ENCODE data around the gene CD68. TPM values are rescaled to one million over a fixed set of nuclear protein-coding genes. Genes with fewer than 3 reads are reported as not detected.

Gene CD68, protein sequence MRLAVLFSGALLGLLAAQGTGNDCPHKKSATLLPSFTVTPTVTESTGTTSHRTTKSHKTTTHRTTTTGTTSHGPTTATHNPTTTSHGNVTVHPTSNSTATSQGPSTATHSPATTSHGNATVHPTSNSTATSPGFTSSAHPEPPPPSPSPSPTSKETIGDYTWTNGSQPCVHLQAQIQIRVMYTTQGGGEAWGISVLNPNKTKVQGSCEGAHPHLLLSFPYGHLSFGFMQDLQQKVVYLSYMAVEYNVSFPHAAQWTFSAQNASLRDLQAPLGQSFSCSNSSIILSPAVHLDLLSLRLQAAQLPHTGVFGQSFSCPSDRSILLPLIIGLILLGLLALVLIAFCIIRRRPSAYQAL
- 10 to 100 TPM; 33.6 to 64.0 (median 57.2) TPM for polyA plus RNA-seq (ENCODE audit: insufficient read length in 4 of 4)

DNA sequence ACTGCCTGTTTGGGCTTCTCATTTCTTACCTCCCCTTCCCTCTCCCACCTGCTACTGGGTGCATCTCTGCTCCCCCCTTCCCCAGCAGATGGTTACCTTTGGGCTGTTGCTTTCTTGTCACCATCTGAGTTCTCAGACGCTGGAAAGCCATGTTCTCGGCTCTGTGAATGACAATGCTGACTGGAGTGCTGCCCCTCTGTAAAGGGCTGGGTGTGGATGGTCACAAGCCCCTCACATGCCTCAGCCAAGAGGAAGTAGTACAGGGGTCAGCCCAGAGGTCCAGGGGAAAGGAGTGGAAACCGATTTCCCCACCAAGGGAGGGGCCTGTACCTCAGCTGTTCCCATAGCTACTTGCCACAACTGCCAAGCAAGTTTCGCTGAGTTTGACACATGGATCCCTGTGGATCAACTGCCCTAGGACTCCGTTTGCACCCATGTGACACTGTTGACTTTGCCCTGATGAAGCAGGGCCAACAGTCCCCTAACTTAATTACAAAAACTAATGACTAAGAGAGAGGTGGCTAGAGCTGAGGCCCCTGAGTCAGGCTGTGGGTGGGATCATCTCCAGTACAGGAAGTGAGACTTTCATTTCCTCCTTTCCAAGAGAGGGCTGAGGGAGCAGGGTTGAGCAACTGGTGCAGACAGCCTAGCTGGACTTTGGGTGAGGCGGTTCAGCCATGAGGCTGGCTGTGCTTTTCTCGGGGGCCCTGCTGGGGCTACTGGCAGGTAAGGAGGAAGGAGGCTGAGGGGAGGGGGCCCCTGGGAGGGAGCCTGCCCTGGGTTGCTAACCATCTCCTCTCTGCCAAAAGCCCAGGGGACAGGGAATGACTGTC is at the start of gene CD68:
Gene CD68 (plus strand): TSS at position 638 of the 833 bp plus-strand sequence. CDS start 40 bp downstream, at position 678.
- no peak for DNase-seq (ENCODE audit: low read depth in 4 of 4, low spot score in 2 of 4)

DNA sequence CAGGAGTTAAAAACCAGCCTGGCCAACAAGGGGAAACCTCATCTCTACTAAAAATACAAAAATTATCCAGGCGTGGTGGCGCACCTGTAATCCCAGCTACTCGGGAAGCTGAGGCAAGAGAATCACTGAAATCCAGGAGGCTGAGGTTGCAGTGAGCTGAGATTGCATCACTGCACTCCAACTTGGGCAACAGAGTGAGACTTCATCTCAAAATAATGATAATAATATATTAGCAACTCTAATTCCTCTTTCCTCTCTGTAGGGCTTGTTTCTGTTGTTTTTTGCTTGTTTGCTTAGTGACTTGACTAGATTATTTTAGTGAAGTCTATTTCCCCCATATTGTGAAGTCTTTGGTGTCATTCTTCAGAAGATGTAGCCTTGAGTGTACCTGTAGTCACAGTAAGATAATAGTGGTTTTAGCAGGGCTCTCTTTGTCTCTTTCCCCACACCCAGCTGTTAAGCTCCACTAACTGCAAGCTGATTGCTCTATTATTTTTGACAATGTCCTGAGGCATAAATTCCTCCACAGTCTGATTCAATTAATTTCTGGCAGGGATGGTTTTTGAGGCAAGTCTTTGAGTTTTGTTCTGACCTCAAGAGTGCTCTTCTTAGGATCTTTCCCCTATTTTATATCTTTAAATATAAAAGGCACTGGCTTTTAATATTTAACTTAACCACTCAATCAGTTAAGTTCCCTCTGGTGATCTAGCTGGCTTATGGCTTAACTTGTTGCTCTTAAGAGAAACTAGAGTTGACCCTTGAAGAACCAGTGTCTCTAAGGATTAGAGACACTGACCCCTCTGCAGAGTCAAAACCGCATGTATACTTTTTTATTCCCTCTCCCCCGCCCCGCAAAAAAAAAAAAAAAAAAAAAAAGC is 49.2 kb upstream of the CD68 start:
- no peak for DNase-seq (ENCODE audit: low read depth in 4 of 4, low spot score in 2 of 4)

DNA sequence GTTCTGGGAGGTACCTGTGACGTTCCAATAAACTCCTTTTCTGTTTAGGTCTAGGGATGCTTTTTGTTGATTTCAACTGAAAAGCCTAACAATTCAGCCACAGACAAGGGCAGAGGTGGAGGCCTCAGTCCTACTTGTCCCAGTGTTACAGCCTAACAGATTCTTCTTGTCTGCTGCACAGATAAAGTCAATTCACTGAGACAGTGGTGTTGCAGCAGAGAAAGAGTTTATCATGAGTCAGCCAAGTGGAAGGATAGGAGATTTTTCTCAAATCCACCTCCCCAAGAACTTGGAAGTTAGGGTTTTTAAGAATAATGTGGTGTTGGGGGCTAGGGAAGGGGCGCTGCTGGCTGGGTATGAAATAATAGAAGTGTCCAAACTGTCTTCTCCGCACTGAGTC is 41.4 kb upstream of the CD68 start:
- DNase-seq (ENCODE audit: low read depth in 4 of 4, low spot score in 2 of 4) = no peak

DNA sequence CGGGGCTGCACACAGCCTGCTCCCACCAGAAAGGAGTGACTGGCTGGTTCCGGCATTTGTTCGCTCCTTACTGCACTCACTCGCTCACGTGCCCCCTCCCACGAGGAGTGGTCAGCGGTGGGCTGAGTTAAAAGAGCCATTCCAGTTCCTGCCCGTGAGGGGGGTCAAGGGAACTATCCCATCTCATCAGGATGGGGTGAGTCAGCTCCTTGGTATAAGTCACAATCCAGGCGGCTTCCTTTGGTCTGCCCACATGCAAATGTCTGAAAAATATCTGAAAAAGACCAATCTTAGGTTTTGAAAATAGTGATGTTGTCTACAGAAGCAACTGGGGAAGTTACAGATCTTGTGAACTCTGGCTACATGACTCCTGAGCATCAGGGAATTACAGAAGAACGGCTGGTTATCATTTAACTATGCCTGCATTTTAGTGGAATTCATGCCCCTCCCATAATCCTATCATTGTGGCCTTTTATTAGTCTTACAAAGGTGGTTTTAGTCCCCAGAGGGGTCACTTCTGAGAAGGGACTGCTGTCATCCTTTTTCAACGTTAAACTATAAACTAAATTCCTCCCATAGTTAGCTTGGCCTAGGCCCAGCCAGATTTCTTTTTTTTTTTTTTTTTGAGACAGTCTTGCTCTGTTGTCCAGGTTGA is 40.4 kb upstream of the CD68 start:
- DNase-seq (ENCODE audit: low read depth in 4 of 4, low spot score in 2 of 4) = no peak

DNA sequence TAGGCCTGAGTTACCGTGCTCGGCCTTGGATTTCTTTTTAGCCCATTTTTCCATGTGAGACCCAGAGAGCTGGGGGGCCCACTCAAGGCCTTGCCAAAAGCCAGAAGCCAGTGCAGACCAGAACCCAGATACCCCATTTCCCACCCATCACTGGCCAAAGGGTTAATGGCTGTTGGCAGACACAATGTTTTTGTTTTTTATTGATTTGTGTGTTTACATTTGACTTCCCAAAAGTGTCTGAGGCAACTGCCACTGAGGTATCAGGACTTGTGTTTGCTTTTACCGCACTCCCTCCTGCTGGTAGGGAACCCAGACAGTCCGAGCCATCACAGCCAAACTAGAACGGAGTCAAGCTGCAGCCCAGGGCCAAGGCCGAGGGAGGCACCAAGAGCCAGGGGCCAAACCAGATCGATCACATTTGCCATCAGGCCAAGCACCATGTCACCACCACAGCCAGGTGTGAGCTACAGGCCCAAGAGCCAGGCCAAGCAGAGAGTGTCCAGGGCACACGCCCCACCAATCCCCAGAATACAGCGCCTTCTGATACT is 38.3 kb upstream of the CD68 start:
- no peak for DNase-seq (ENCODE audit: low read depth in 4 of 4, low spot score in 2 of 4)

DNA sequence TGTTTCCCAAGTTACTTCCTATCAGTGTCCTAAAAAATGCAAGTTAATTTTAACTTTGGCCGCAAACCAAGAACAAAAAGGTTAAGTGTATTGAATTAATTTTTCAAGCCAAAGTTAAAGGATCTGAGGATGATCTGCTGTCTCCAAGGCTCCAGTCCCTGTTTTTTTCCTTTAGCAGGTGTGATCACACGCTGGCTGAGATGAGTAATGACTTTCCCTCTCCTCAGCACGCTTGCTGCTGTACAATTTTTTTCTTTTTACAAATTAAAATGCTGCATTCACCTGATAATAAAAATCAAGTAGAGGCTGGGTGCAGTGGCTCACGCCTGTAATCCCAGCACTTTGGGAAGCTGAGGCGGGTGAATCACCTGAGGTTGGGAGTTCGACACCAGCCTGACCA is 34.5 kb upstream of the CD68 start:
- DNase-seq (ENCODE audit: low read depth in 4 of 4, low spot score in 2 of 4) = no peak

DNA sequence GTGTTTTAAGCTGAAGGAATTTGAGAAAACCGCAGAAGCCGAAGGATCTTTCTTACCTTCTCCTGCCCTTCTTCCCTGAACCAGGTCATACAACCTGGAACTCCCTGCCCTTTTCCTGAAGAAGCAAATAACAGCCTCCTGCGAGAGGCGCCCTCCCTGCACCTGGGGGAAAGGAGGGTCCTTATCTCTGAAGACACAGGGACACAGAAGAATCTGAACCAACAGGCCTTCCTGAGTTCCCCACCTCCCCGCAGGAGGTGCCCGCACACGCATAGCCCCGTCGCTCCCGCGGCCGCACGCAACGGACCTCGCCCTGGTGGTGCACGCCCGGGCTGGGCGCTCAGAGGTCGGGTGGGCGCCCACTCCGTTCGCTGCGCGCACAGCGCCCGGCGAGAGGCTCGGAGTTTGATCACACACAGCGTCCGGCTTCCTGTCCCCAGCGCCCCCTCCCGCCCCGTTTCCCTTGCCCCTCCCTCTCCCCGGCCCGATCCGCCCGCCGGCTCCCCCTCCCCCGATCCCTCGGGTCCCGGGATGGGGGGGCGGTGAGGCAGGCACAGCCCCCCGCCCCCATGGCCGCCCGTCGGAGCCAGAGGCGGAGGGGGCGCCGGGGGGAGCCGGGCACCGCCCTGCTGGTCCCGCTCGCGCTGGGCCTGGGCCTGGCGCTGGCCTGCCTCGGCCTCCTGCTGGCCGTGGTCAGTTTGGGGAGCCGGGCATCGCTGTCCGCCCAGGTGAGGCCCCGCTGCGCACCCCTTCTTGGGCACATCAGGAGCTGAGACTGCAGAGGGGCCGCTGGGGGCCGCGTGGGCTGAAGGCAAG is 30.6 kb upstream of the CD68 start, which contains the start of gene TNFSF12:
Gene TNFSF12 (plus strand): TSS at position 474 of the 816 bp plus-strand sequence. CDS start 96 bp downstream, at position 570.
- no peak for DNase-seq (ENCODE audit: low read depth in 4 of 4, low spot score in 2 of 4)

DNA sequence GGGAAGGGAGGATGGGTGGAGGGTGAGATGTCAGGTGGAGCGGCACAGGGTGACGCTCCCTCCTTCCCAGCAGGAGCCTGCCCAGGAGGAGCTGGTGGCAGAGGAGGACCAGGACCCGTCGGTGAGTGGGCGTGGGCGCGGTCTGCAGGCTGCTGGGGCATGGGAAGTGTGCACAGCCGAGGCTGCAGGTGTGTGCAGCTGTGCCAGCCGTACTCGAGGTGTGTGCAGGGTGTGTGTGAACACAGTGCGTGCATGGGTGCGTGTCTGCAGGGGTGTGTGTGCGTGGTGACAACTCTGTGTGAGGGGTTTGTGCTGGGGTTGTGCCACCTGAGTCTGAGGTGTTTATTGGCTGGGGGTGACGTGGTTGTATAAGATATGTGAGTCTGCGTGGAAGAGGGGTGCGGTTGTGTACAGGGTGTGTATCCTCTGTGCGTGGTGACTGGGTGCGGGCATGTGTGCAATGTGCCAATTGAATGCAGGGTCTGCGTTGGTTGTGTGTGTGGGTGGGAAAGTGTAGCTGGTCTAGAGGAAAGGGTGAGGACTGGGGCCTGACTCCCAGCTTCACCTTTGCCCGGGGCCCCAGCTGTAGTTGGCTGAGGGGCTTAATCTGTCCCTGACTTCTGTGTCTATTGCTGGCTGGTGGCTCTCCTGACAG is 29.9 kb upstream of the CD68 start:
- DNase-seq (ENCODE audit: low read depth in 4 of 4, low spot score in 2 of 4) = no peak

DNA sequence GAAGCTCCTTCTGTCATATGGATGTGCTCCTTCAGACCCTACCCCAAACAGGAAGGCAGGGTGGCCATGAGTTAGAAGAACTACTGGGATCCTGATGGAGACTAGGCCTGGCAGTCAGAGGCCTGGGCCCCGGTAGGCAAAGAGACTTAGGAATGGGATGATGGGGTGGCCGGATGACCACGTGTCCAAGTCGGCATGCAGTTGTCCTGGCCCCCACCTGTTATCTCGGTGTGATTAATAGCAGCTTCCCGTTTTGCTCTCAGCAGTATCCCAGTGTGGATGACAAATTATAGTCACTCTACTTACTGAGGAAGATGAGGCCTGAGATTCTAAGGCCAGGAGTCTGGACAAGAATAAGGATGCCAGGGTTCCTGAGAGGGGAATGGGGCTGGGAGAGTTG is 29.1 kb upstream of the CD68 start:
- no peak for DNase-seq (ENCODE audit: low read depth in 4 of 4, low spot score in 2 of 4)

DNA sequence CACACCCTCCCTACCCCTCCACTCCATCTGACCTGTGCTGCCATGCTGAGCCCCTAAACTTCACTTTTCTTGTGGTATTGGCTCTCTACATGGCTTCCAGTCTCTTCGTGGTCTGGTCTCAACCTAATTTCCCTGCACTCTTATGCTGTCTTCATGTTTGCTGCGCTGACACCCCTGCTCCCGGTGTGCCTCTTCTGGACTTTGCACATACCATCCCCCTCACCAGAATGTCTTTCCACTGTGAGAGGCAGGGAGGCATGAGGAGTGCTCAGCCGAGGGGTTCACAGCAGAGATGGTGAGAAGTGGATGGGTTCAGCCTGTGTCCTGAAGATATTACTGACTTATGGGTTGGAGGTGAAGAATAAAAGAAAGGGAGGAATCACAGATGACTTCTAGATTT is 28.0 kb upstream of the CD68 start:
- no peak for DNase-seq (ENCODE audit: low read depth in 4 of 4, low spot score in 2 of 4)

DNA sequence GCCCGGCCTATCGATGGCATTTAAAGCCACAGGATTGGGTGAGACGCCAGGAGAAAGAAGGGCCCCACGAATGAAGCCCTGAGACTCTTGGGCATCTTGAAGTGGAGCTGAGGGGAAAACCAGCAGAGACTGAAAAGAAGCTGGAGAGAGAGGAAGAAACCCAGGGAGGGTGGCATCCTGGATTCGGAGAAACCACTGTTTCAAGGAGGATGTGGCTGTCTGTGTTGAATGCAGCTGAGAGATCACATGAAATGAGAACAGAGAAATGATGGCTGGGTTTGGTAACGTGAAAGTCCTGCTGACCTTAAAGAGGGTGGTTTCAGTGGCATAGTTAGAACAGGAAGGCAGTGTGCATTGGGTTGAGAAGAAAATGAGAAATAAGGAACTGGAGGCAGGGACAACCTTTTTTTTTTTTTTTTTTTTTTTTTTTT is 26.8 kb upstream of the CD68 start:
- DNase-seq (ENCODE audit: low read depth in 4 of 4, low spot score in 2 of 4) = no peak

DNA sequence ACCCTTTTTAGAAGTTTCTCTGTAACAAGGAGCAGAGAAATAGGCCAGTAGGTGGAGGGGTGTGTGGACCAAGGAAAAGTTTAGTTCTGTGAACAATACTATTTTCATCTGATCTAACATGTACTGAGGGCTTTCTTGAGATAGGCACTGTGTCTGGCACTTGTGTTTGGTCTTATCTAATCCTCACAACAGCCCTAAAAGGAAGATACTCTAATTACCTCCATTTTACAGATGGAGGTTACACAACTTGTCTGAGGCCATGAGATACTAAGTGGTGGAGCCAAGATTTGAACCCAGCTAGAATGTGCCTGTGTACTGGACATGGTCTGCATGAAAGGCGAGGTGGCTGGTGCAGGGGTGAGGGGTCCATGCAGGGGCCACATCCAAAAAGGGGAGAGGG is 26.1 kb upstream of the CD68 start:
- DNase-seq (ENCODE audit: low read depth in 4 of 4, low spot score in 2 of 4) = no peak

DNA sequence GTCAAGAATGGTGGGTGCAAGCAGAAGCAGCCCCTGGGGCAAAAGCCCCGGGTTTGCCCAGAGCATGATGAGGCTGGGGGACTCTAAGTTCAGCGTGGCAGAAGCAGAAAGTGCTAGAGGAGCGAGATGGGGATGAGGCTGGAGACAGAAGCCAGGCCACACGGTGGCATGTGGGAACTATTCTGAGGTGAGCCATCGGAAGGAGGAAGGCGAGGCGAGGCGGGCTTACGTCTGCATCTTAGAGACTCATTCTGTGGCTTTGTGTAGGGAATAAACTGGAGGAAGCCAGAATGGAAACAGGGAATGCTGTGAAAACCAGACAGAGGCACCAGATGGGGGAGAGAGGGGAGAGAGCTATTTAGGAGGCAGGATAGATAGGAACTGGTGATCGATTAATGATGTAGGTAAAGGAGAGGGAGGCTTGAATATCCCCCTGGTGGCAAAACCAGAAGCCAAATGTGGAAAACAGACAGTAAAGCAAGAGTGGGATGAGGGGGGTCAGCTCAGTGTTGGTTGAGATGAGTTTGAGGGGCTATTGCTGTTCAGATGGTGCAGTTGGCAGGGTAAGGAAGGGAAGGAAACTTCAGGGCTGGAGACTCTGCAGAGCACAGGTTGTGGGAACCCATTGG is 24.0 kb upstream of the CD68 start:
- DNase-seq (ENCODE audit: low read depth in 4 of 4, low spot score in 2 of 4) = no peak

DNA sequence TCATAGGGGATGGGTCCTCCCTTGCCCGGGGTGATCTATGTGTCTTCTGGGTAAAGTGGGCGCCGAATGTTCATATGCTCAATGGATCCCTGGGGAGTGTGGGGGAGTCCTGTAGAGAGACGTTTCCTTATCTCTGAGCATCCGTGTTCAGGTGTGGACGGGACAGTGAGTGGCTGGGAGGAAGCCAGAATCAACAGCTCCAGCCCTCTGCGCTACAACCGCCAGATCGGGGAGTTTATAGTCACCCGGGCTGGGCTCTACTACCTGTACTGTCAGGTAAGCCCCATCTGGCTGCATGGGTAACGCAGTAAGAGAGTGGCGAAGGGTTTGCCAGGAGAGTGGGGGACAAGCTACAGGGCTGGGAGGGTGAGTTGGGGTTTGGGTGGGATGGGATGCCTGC is 22.8 kb upstream of the CD68 start:
- DNase-seq (ENCODE audit: low read depth in 4 of 4, low spot score in 2 of 4) = no peak

DNA sequence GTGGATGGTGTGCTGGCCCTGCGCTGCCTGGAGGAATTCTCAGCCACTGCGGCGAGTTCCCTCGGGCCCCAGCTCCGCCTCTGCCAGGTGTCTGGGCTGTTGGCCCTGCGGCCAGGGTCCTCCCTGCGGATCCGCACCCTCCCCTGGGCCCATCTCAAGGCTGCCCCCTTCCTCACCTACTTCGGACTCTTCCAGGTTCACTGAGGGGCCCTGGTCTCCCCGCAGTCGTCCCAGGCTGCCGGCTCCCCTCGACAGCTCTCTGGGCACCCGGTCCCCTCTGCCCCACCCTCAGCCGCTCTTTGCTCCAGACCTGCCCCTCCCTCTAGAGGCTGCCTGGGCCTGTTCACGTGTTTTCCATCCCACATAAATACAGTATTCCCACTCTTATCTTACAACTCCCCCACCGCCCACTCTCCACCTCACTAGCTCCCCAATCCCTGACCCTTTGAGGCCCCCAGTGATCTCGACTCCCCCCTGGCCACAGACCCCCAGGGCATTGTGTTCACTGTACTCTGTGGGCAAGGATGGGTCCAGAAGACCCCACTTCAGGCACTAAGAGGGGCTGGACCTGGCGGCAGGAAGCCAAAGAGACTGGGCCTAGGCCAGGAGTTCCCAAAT is 22.2 kb upstream of the CD68 start:
- DNase-seq (ENCODE audit: low read depth in 4 of 4, low spot score in 2 of 4) = no peak

DNA sequence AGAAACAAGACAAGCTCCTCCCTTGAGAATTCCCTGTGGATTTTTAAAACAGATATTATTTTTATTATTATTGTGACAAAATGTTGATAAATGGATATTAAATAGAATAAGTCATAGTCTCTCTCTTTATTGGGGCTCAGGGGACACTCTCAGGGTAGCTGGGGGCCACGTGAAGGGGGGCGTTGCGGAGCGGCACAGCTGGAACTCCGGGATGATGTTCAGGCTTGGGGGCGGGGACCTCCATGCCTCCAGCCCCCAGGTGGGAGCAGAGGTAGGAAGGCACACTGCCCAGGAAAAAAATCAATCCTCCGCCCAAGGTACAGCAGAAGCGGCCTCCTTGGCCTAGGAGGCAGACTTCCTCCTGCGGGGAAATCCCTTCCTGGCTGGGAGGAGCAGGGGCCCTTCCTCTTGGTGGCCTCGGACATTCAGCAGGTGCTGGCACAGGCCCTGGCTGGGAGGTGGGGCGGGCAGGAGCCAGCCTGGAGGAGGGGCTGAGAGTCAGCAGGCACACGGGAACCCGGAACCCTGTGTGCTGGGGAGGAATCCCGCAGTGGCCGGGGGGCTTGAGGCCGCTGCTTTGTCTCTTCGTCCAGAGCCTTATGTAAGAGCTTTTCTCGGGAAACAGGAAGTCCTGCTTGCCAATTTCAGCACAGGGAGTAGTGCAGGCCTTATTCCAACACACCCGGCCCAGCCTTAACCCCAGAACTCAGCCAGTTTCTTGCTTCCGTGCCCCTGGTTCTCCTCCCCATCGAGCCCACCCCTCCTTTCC is 21.5 kb upstream of the CD68 start:
- DNase-seq (ENCODE audit: low read depth in 4 of 4, low spot score in 2 of 4) = peak in 2 of 4 donors; percentile 58 to 62
